Lung (tissue), 12 donors: ENCODE data around the gene SPRED1. TPM values are rescaled to one million over a fixed set of nuclear protein-coding genes. Genes with fewer than 3 reads are reported as not detected.

Source experiments
- ATAC-seq: fragments of 200-7000 bp; cut with Tn5 transposase; one replicate; pipeline ENCODE4 v1.9.1; 2020; ENCODE audit warnings: moderate number of reproducible peaks; ENCODE audit not compliant: insufficient read depth, low FRiP score
- DNase-seq, 3 donors: peaks; one replicate each; pipeline ENCODE4 v3.0.0-alpha.2; 2013 to 2017
- H3K27ac ChIP-seq, 2 donors: one replicate each; pipeline ENCODE4 v1.5.1; 2013; ENCODE audit warnings: mild to moderate bottlenecking in 2 of 2, moderate library complexity in 2 of 2, control low read depth in 1 of 2, inconsistent platforms in 1 of 2, low read depth in 1 of 2, low read length in 1 of 2
- H3K27me3 ChIP-seq, 3 donors: one replicate each; pipeline ENCODE4 v1.5.1; 2013; ENCODE audit warnings: low read length in 2 of 3; ENCODE audit not compliant: control insufficient read depth in 3 of 3, insufficient read depth in 3 of 3
- H3K36me3 ChIP-seq, 4 donors: one replicate each; pipeline ENCODE4 v1.5.1; 2013; ENCODE audit warnings: low read length in 4 of 4, mild to moderate bottlenecking in 1 of 4, moderate library complexity in 1 of 4; ENCODE audit not compliant: control insufficient read depth in 4 of 4, insufficient read depth in 4 of 4
- H3K4me1 ChIP-seq, 5 donors: one replicate each; pipeline ENCODE4 v1.5.1; 2013; ENCODE audit warnings: low read length in 5 of 5, mild to moderate bottlenecking in 2 of 5, moderate library complexity in 1 of 5; ENCODE audit not compliant: control insufficient read depth in 5 of 5, insufficient read depth in 5 of 5
- H3K4me3 ChIP-seq: one replicate; pipeline ENCODE4 v1.5.1; 2013; ENCODE audit warnings: mild to moderate bottlenecking, control low read depth, moderate library complexity
- H3K9ac ChIP-seq, 2 donors: one replicate each; pipeline ENCODE4 v1.5.1; 2013; ENCODE audit warnings: low read length in 2 of 2, control low read depth in 1 of 2; ENCODE audit not compliant: insufficient read depth in 1 of 2
- H3K9me3 ChIP-seq, 4 donors: one replicate each; pipeline ENCODE4 v1.5.1; 2013; ENCODE audit warnings: low read length in 3 of 4, mild to moderate bottlenecking in 1 of 4, moderate library complexity in 1 of 4; ENCODE audit not compliant: control insufficient read depth in 4 of 4, insufficient read depth in 3 of 4
- CTCF ChIP-seq: IDR thresholded peaks from 2 replicates; pipeline ENCODE4 v1.5.1; 2012; ENCODE audit warnings: mild to moderate bottlenecking; ENCODE audit errors: control extremely low read depth, extremely low read depth
- WGBS, 2 donors: extraction: QIAGEN DNeasy Blood & Tissue Kit; methylation state at CpG; one replicate each; pipeline ENCODE4 v1.1.7; 2013; 5-methylcytosine and 5-hydroxymethylcytosine counted together
- polyA plus RNA-seq, 2 donors: library from polyadenylated mRNA; stranded (reverse); fragments of 200-250 nt; gene quantifications; one replicate each; pipeline ENCODE4 v1.2.1, GENCODE V29; 2013
- total RNA-seq, 2 donors: library from RNA; depleted of rRNA in 1 of 2; stranded (reverse); fragments of >200 nt in 1 of 2; gene quantifications; one replicate each; pipeline ENCODE4 v1.2.1, GENCODE V29; 2014 to 2021
- donor health status: control.
- donor health status: control.
- donor health status: Bipolar disorder and iron deficiency.
- donor health status: healthy.
- donor health status: DM: yes; HTN: yes; CAD: no.

Gene SPRED1
- total and polyA plus RNA-seq, 4 donors = 7.9 to 61.1 (median 31.0) TPM

- TF ChIP-seq CTCF = no peak
- Histone ChIP-seq H3K4me1 (no peaks in the 10 kb centered on the region), H3K9ac (no peak overlapping the region), H3K9me3 (no peaks in the 10 kb centered on the region), H3K27ac (no peak overlapping the region), H3K27me3 (no peaks in the 10 kb centered on the region), H3K4me3 (no peak overlapping the region), H3K36me3 (no peaks in the 10 kb centered on the region)
- no peak for ATAC-seq
- WGBS, 2 donors = 69 to 78% methylated on average over 2 of the region's 2 CpGs
- DNase-seq = no peak
Observed at GRCh38 chr15:38391191-38391590, 138.6 kb downstream of the SPRED1 start.

GRCh38 chr15:38398134-38398533 lies 145.5 kb downstream of the SPRED1 start:
- Histone ChIP-seq H3K27me3 (no peaks in the 10 kb centered on the region), H3K27ac (no peak overlapping the region), H3K4me3 (no peak overlapping the region), H3K4me1 (peaks cover 0 to 3% (median 0%) of the 10 kb centered on the region in 5 donors), H3K36me3 (no peaks in the 10 kb centered on the region), H3K9me3 (no peaks in the 10 kb centered on the region), H3K9ac (no peak overlapping the region)
- TF ChIP-seq CTCF = no peak
- 79 to 91% methylated on average over 2 of the region's 2 CpGs for WGBS, 2 donors
- DNase-seq = no peak
- no peak for ATAC-seq

GRCh38 chr15:38401106-38401505 lies 148.5 kb downstream of the SPRED1 start:
- H3K9ac ChIP-seq = no peak overlapping the region
- DNase-seq (no peak), ATAC-seq (no peak)
- H3K27me3 ChIP-seq = no peaks in the 10 kb centered on the region
- no peak for TF ChIP-seq CTCF
- peaks cover 0 to 3% (median 0%) of the 10 kb centered on the region in 5 donors for H3K4me1 ChIP-seq
- no peak overlapping the region for H3K27ac ChIP-seq
- no peaks in the 10 kb centered on the region for H3K9me3 ChIP-seq
- no peaks in the 10 kb centered on the region for H3K36me3 ChIP-seq
- WGBS, 2 donors = 80 to 88% methylated on average over 6 of the region's 6 CpGs
- H3K4me3 ChIP-seq = no peak overlapping the region

GRCh38 chr15:38401701-38402100 lies 149.1 kb downstream of the SPRED1 start:
- DNase-seq (no peak), ATAC-seq (no peak)
- H3K27ac ChIP-seq = no peak overlapping the region
- no peaks in the 10 kb centered on the region for H3K36me3 ChIP-seq
- WGBS, 2 donors = 85 to 94% methylated on average over 5 of the region's 5 CpGs
- H3K27me3 ChIP-seq = no peaks in the 10 kb centered on the region
- H3K9me3 ChIP-seq = no peaks in the 10 kb centered on the region
- H3K4me1 ChIP-seq = peaks cover 0 to 3% (median 0%) of the 10 kb centered on the region in 5 donors
- H3K9ac ChIP-seq = no peak overlapping the region
- no peak for TF ChIP-seq CTCF
- no peak overlapping the region for H3K4me3 ChIP-seq
